Measurements from ENCODE around the gene TGM5. TPM values are rescaled to one million over a fixed set of nuclear protein-coding genes. Genes with fewer than 3 reads are reported as not detected.

TGM5 gene
- total RNA-seq, 2 experiments from 2014 or later, result 0.20 to 0.28 TPM

- Mint-ChIP-seq H3K36me3 (ENCODE audit: low read depth) (no peaks in the 10 kb centered on the region), H3K4me1 (peaks cover 6% of the 10 kb centered on the region), H3K9me3 (no peaks in the 10 kb centered on the region), H3K27me3 (peaks cover 15% of the 10 kb centered on the region), H3K4me3 (no peak overlapping the region), H3K27ac (no peak overlapping the region)
- peak; percentile 64 for DNase-seq
- POLR2A ChIA-PET, result interaction anchor here (1.3 to 1.8 kb wide), 2 partner anchors 60 to 99 kb away, joined by 4 to 13 read pairs; no protein-coding TSS in a partner anchor
- CTCF ChIA-PET, result interaction anchor here (0.5 to 8.2 kb wide), 31 partner anchors 10 to 582 kb away, joined by 3 to 162 read pairs (median 4); partner anchors contain the start of genes EPB42 and TGM7
Measured at GRCh38 chr15:43285609-43286037, 18.9 kb upstream of the TGM5 start.

- ChIA-PET CTCF (interaction anchor here (8.2 kb wide), 1 partner anchor 58 kb away, joined by 162 read pairs; no protein-coding TSS in a partner anchor), POLR2A (no interaction called here)
- peaks cover 12% of the 10 kb centered on the region for H3K27me3 Mint-ChIP-seq
- H3K4me3 Mint-ChIP-seq, result no peak overlapping the region
- no peaks in the 10 kb centered on the region for H3K9me3 Mint-ChIP-seq
- no peak for DNase-seq
- H3K4me1 Mint-ChIP-seq, result peaks cover 6% of the 10 kb centered on the region
- no peaks in the 10 kb centered on the region for H3K36me3 Mint-ChIP-seq (ENCODE audit: low read depth)
- no peak overlapping the region for H3K27ac Mint-ChIP-seq
Measured at GRCh38 chr15:43283526-43283925, 16.8 kb upstream of the TGM5 start.

- no peak overlapping the region for H3K4me3 Mint-ChIP-seq
- ChIA-PET CTCF (interaction anchor here (8.2 kb wide), 1 partner anchor 56 kb away, joined by 162 read pairs; no protein-coding TSS in a partner anchor), POLR2A (no interaction called here)
- H3K9me3 Mint-ChIP-seq, result no peaks in the 10 kb centered on the region
- no peak for DNase-seq
- H3K4me1 Mint-ChIP-seq, result peaks cover 6% of the 10 kb centered on the region
- peaks cover 3% of the 10 kb centered on the region for H3K27me3 Mint-ChIP-seq
- H3K36me3 Mint-ChIP-seq (ENCODE audit: low read depth), result no peaks in the 10 kb centered on the region
- H3K27ac Mint-ChIP-seq, result no peak overlapping the region
Measured at GRCh38 chr15:43281926-43282602, 15.3 kb upstream of the TGM5 start.

- Mint-ChIP-seq H3K27me3 (peaks cover 3% of the 10 kb centered on the region), H3K36me3 (ENCODE audit: low read depth) (no peaks in the 10 kb centered on the region), H3K4me3 (no peak overlapping the region), H3K9me3 (no peaks in the 10 kb centered on the region), H3K27ac (no peak overlapping the region), H3K4me1 (peaks cover 6% of the 10 kb centered on the region)
- ChIA-PET CTCF (interaction anchor here (1.3 to 8.2 kb wide), 2 partner anchors 55 to 95 kb away, joined by 3 to 162 read pairs; partner anchors contain the start of gene CCNDBP1), POLR2A (no interaction called here)
- DNase-seq, result no peak
Measured at GRCh38 chr15:43280996-43281395, 14.3 kb upstream of the TGM5 start.

GRCh38 chr15:43279496-43279895 lies 12.8 kb upstream of the TGM5 start:
- Mint-ChIP-seq H3K4me3 (no peak overlapping the region), H3K27me3 (no peaks in the 10 kb centered on the region), H3K9me3 (no peaks in the 10 kb centered on the region), H3K4me1 (peaks cover 4% of the 10 kb centered on the region), H3K27ac (no peak overlapping the region), H3K36me3 (ENCODE audit: low read depth) (no peaks in the 10 kb centered on the region)
- ChIA-PET POLR2A (no interaction called here), CTCF (interaction anchor here (0.9 to 1.0 kb wide), 2 partner anchors 11 to 50 kb away, joined by 3 to 4 read pairs; no protein-coding TSS in a partner anchor)
- no peak for DNase-seq

GRCh38 chr15:43278869-43279268 lies 12.1 kb upstream of the TGM5 start:
- POLR2A ChIA-PET, result no interaction called here
- peaks cover 5% of the 10 kb centered on the region for H3K27me3 Mint-ChIP-seq

GRCh38 chr15:43277901-43278300 lies 11.2 kb upstream of the TGM5 start:
- POLR2A ChIA-PET, result no interaction called here
- Mint-ChIP-seq H3K4me3 (no peak overlapping the region), H3K4me1 (no peaks in the 10 kb centered on the region), H3K36me3 (ENCODE audit: low read depth) (no peaks in the 10 kb centered on the region), H3K9me3 (no peaks in the 10 kb centered on the region), H3K27ac (no peak overlapping the region), H3K27me3 (peaks cover 5% of the 10 kb centered on the region)
- CTCF ChIA-PET, result interaction anchor here (1.3 kb wide), 1 partner anchor 52 kb away, joined by 6 read pairs; no protein-coding TSS in a partner anchor
- DNase-seq, result no peak

More at GRCh38 chr15:43278869-43279268, 12.1 kb upstream of the TGM5 start:
- H3K4me1 Mint-ChIP-seq, result no peaks in the 10 kb centered on the region
- no peak for DNase-seq
- no peaks in the 10 kb centered on the region for H3K9me3 Mint-ChIP-seq
- no peak overlapping the region for H3K4me3 Mint-ChIP-seq
- H3K27ac Mint-ChIP-seq, result no peak overlapping the region
- no peaks in the 10 kb centered on the region for H3K36me3 Mint-ChIP-seq (ENCODE audit: low read depth)
- CTCF ChIA-PET, result interaction anchor here (0.9 kb wide), 1 partner anchor 11 kb away, joined by 3 read pairs; no protein-coding TSS in a partner anchor

- Mint-ChIP-seq H3K9me3 (no peaks in the 10 kb centered on the region), H3K36me3 (ENCODE audit: low read depth) (no peaks in the 10 kb centered on the region), H3K27ac (no peak overlapping the region), H3K4me3 (no peak overlapping the region), H3K27me3 (peaks cover 5% of the 10 kb centered on the region), H3K4me1 (no peaks in the 10 kb centered on the region)
- CTCF ChIA-PET, result interaction anchor here (1.3 kb wide), 1 partner anchor 52 kb away, joined by 6 read pairs; no protein-coding TSS in a partner anchor
- DNase-seq, result no peak
- POLR2A ChIA-PET, result no interaction called here
Measured at GRCh38 chr15:43277231-43277823, 10.6 kb upstream of the TGM5 start.

- no peak overlapping the region for H3K4me3 Mint-ChIP-seq
- H3K9me3 Mint-ChIP-seq, result no peaks in the 10 kb centered on the region
- ChIA-PET CTCF (interaction anchor here (1.3 kb wide), 1 partner anchor 51 kb away, joined by 6 read pairs; no protein-coding TSS in a partner anchor), POLR2A (no interaction called here)
- no peaks in the 10 kb centered on the region for H3K4me1 Mint-ChIP-seq
- no peak for DNase-seq
- H3K36me3 Mint-ChIP-seq (ENCODE audit: low read depth), result no peaks in the 10 kb centered on the region
- H3K27ac Mint-ChIP-seq, result no peak overlapping the region
- peaks cover 5% of the 10 kb centered on the region for H3K27me3 Mint-ChIP-seq
Measured at GRCh38 chr15:43276563-43277200, 10.0 kb upstream of the TGM5 start.

- Mint-ChIP-seq H3K4me3 (no peak overlapping the region), H3K9me3 (no peaks in the 10 kb centered on the region), H3K27ac (no peak overlapping the region), H3K27me3 (peaks cover 7% of the 10 kb centered on the region), H3K4me1 (peaks cover 3% of the 10 kb centered on the region), H3K36me3 (ENCODE audit: low read depth) (no peaks in the 10 kb centered on the region)
- ChIA-PET CTCF (no interaction called here), POLR2A (no interaction called here)
- no peak for DNase-seq
Measured at GRCh38 chr15:43275740-43276562, 9.2 kb upstream of the TGM5 start.

GRCh38 chr15:43274136-43274535 lies 7.4 kb upstream of the TGM5 start:
- Mint-ChIP-seq H3K4me1 (peaks cover 14% of the 10 kb centered on the region), H3K4me3 (no peak overlapping the region), H3K36me3 (ENCODE audit: low read depth) (no peaks in the 10 kb centered on the region), H3K27ac (no peak overlapping the region), H3K27me3 (peaks cover 9% of the 10 kb centered on the region), H3K9me3 (no peaks in the 10 kb centered on the region)
- DNase-seq, result no peak
- CTCF ChIA-PET, result no interaction called here
- POLR2A ChIA-PET, result no interaction called here

- DNase-seq, result no peak
- Mint-ChIP-seq H3K27ac (no peak overlapping the region), H3K9me3 (no peaks in the 10 kb centered on the region), H3K27me3 (peaks cover 17% of the 10 kb centered on the region), H3K36me3 (ENCODE audit: low read depth) (no peaks in the 10 kb centered on the region), H3K4me3 (no peak overlapping the region), H3K4me1 (peaks cover 14% of the 10 kb centered on the region)
- ChIA-PET CTCF (interaction anchor here (1.4 kb wide), 1 partner anchor 12 kb away, joined by 5 read pairs; no protein-coding TSS in a partner anchor), POLR2A (no interaction called here)
Measured at GRCh38 chr15:43273243-43273642, 6.5 kb upstream of the TGM5 start.

Data from activated CD4-positive, alpha-beta memory T cell treated with anti-CD3 and anti-CD28 coated beads, Interleukin-2, amount 10 ng/mL, durations not matched to agents 7 days and 5 days (primary cell).